Panc1 (cell line): Measurements from ENCODE around the gene PITPNB.

Source experiments
- POLR2AphosphoS5 ChIP-seq: IDR thresholded peaks from 2 replicates; pipeline ENCODE4 v1.6.1; 2012; ENCODE audit warnings: mild to moderate bottlenecking, low read depth, low read length, moderate library complexity
- REST ChIP-seq, 2 experiments: IDR thresholded peaks; 2 replicates each; pipeline ENCODE4 v1.6.1; 2011 to 2012; ENCODE audit warnings: low read depth in 2 of 2, control low read depth in 1 of 2, low read length in 1 of 2, mild to moderate bottlenecking in 1 of 2, moderate library complexity in 1 of 2; ENCODE audit not compliant: insufficient read depth in 1 of 2
- TCF7L2 ChIP-seq: IDR thresholded peaks from 2 replicates; pipeline ENCODE4 v1.6.1; 2011; ENCODE audit warnings: mild to moderate bottlenecking, low read depth, low read length, inconsistent platforms
- TF ChIP-seq, protein P1 (sequence below): fragments of 450-650 bp; IDR thresholded peaks from 2 replicates; pipeline ENCODE4 v1.5.1; 2017; ENCODE audit warnings: mild to moderate bottlenecking

- TF ChIP-seq, protein P1, sequence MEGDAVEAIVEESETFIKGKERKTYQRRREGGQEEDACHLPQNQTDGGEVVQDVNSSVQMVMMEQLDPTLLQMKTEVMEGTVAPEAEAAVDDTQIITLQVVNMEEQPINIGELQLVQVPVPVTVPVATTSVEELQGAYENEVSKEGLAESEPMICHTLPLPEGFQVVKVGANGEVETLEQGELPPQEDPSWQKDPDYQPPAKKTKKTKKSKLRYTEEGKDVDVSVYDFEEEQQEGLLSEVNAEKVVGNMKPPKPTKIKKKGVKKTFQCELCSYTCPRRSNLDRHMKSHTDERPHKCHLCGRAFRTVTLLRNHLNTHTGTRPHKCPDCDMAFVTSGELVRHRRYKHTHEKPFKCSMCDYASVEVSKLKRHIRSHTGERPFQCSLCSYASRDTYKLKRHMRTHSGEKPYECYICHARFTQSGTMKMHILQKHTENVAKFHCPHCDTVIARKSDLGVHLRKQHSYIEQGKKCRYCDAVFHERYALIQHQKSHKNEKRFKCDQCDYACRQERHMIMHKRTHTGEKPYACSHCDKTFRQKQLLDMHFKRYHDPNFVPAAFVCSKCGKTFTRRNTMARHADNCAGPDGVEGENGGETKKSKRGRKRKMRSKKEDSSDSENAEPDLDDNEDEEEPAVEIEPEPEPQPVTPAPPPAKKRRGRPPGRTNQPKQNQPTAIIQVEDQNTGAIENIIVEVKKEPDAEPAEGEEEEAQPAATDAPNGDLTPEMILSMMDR = no peak
- TF ChIP-seq REST (IDR thresholded peaks at IDR 0.05; ENCODE audit: insufficient read depth in 1 of 2, low read depth in 2 of 2, low read length in 1 of 2) (no peak), POLR2AphosphoS5 (no peak), TCF7L2 (no peak)
Observed at GRCh38 chr22:27876684-27877083, 42.4 kb downstream of the PITPNB start.
